ENCODE measurements around the gene AGXT2. TPM values are rescaled to one million over a fixed set of nuclear protein-coding genes. Genes with fewer than 3 reads are reported as not detected.

The AGXT2 gene, protein sequence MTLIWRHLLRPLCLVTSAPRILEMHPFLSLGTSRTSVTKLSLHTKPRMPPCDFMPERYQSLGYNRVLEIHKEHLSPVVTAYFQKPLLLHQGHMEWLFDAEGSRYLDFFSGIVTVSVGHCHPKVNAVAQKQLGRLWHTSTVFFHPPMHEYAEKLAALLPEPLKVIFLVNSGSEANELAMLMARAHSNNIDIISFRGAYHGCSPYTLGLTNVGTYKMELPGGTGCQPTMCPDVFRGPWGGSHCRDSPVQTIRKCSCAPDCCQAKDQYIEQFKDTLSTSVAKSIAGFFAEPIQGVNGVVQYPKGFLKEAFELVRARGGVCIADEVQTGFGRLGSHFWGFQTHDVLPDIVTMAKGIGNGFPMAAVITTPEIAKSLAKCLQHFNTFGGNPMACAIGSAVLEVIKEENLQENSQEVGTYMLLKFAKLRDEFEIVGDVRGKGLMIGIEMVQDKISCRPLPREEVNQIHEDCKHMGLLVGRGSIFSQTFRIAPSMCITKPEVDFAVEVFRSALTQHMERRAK
- total RNA-seq: not detected
- total RNA-seq (2013): not detected

DNA sequence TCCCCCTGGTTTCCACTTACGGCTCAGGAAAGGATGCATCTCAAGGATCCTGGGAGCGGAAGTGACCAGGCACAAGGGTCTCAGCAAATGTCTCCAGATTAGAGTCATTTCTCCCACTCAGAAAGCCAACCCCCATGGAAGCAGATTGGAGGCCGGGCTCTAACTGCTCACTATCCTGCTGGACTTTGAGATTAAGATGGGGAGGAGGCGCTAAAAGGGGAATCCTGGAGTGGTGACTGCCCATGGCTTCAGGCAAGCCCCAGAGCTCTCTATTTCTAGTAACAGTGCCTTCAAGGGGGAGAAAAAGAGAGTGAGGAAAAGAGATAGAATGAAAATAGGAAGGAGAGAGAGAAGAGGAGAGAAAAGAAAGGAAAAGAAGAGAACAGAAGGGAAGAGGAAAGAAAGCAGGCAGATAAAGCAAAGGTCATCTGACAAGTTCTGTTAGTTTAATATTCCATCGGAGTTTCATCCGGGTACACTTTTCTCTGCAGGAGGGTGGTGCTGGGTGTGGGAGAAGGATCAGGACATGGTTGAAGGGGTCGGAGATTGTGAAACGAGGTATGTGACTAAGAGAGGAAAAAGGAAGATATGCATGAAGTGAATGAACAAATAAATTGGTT is at the start of gene AGXT2:
Gene AGXT2 (minus strand): TSS at position 165 of the 620 bp plus-strand sequence. CDS start 57 bp downstream, at position 108.
- Histone ChIP-seq H3K36me3 (ENCODE audit: control insufficient read depth, insufficient read depth, low read length) (no peaks in the 10 kb centered on the region), H3K27ac (ENCODE audit: low read length) (no peak within 1 kb of the TSS), H3K4me1 (ENCODE audit: control insufficient read depth, insufficient read depth, low read length) (no peaks in the 10 kb centered on the region), H3K27me3 (ENCODE audit: control insufficient read depth, insufficient read depth, low read length) (no peaks in the 10 kb centered on the region), H3K4me3 (ENCODE audit: low read length) (no peak within 1 kb of the TSS), H3K9me3 (ENCODE audit: control insufficient read depth, insufficient read depth, low read length) (no peaks in the 10 kb centered on the region)
- no peak for ATAC-seq
- H3K27me3 Mint-ChIP-seq (ENCODE audit: low read depth in 2 of 2): peaks cover 0 to 5% of the 10 kb centered on the region in 2 donors
- no peak within 1 kb of the TSS for H3K27ac Mint-ChIP-seq
- intact Hi-C loops (cut with micrococcal nuclease): no loop called here
- H3K9me3 Mint-ChIP-seq: peaks cover 0 to 5% of the 10 kb centered on the region in 2 donors
- no peaks in the 10 kb centered on the region for H3K36me3 Mint-ChIP-seq
- DNase-seq: no peak
- no peak within 1 kb of the TSS for H3K4me3 Mint-ChIP-seq
- TF ChIP-seq, protein P1, sequence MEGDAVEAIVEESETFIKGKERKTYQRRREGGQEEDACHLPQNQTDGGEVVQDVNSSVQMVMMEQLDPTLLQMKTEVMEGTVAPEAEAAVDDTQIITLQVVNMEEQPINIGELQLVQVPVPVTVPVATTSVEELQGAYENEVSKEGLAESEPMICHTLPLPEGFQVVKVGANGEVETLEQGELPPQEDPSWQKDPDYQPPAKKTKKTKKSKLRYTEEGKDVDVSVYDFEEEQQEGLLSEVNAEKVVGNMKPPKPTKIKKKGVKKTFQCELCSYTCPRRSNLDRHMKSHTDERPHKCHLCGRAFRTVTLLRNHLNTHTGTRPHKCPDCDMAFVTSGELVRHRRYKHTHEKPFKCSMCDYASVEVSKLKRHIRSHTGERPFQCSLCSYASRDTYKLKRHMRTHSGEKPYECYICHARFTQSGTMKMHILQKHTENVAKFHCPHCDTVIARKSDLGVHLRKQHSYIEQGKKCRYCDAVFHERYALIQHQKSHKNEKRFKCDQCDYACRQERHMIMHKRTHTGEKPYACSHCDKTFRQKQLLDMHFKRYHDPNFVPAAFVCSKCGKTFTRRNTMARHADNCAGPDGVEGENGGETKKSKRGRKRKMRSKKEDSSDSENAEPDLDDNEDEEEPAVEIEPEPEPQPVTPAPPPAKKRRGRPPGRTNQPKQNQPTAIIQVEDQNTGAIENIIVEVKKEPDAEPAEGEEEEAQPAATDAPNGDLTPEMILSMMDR (IDR thresholded peaks at IDR 0.05): no peak
- 90% methylated on average over 8 of the region's 8 CpGs for whole genome bisulfite sequencing (ENCODE audit: insufficient coverage)
- no peaks in the 10 kb centered on the region for H3K4me1 Mint-ChIP-seq

DNA sequence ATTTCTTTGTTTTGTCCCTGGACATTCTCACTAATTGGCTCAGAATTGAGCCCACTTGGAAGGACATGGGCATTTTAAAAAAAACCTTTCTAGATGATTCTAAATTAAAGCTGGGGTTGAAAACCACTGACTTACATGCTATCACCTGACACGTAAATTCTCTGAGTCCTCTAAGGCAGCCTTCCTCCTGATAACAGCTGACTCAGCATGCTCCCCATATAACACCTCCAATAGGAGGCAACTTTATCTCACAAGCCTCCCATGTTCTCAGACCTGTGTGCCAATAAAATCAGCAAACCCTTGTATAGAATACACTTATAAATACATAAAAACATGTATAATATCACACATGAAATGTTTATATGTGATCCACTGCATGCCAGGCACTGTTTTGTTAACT is 49.2 kb upstream of the AGXT2 start:
- Mint-ChIP-seq H3K36me3 (no peaks in the 10 kb centered on the region), H3K9me3 (no peaks in the 10 kb centered on the region), H3K27me3 (ENCODE audit: low read depth in 2 of 2) (peaks cover 0 to 2% of the 10 kb centered on the region in 2 donors), H3K4me3 (no peak overlapping the region), H3K4me1 (no peaks in the 10 kb centered on the region), H3K27ac (no peak overlapping the region)
- TF ChIP-seq, protein P1 (IDR thresholded peaks at IDR 0.05): no peak
- H3K36me3 ChIP-seq (ENCODE audit: control insufficient read depth, insufficient read depth, low read length): no peaks in the 10 kb centered on the region
- ATAC-seq (no peak), DNase-seq (no peak)
- H3K9me3 ChIP-seq (ENCODE audit: control insufficient read depth, insufficient read depth, low read length): no peaks in the 10 kb centered on the region
- intact Hi-C loops (cut with micrococcal nuclease): no loop called here
- H3K4me1 ChIP-seq (ENCODE audit: control insufficient read depth, insufficient read depth, low read length): no peaks in the 10 kb centered on the region
- H3K27me3 ChIP-seq (ENCODE audit: control insufficient read depth, insufficient read depth, low read length): no peaks in the 10 kb centered on the region
- no peak overlapping the region for H3K4me3 ChIP-seq (ENCODE audit: low read length)
- WGBS (ENCODE audit: insufficient coverage): 67% methylated on average over 1 of the region's 1 CpG
- no peak overlapping the region for H3K27ac ChIP-seq (ENCODE audit: low read length)

- H3K4me3 Mint-ChIP-seq: no peak overlapping the region
- H3K4me3 ChIP-seq (ENCODE audit: low read length): no peak overlapping the region
- TF ChIP-seq, protein P1 (IDR thresholded peaks at IDR 0.05): no peak
- H3K36me3 ChIP-seq (ENCODE audit: control insufficient read depth, insufficient read depth, low read length): no peaks in the 10 kb centered on the region
- H3K27ac ChIP-seq (ENCODE audit: low read length): no peak overlapping the region
- intact Hi-C loops (cut with micrococcal nuclease): no loop called here
- H3K36me3 Mint-ChIP-seq: no peaks in the 10 kb centered on the region
- no peak overlapping the region for H3K27ac Mint-ChIP-seq
- no peaks in the 10 kb centered on the region for H3K27me3 ChIP-seq (ENCODE audit: control insufficient read depth, insufficient read depth, low read length)
- H3K9me3 ChIP-seq (ENCODE audit: control insufficient read depth, insufficient read depth, low read length): no peaks in the 10 kb centered on the region
- ATAC-seq (no peak), DNase-seq (no peak)
- H3K4me1 ChIP-seq (ENCODE audit: control insufficient read depth, insufficient read depth, low read length): no peaks in the 10 kb centered on the region
- peaks cover 0 to 2% of the 10 kb centered on the region in 2 donors for H3K27me3 Mint-ChIP-seq (ENCODE audit: low read depth in 2 of 2)
- no peaks in the 10 kb centered on the region for H3K4me1 Mint-ChIP-seq
- WGBS (ENCODE audit: insufficient coverage): 65% methylated on average over 2 of the region's 3 CpGs
- H3K9me3 Mint-ChIP-seq: no peaks in the 10 kb centered on the region
Measured at GRCh38 chr5:35096216-35096615, 48.5 kb upstream of the AGXT2 start.
